NCI-H1436 treated with DMSO at 0.1 percent for 48 hours (cell line): ENCODE measurements around the gene PPP1R15B.
A peak's percentile ranks its signal among the peaks of the same experiment; 100 is the strongest.

ENCODE experiments used
- DNase-seq: peaks from one replicate; lab custom pipeline; 2025; lab: John Stamatoyannopoulos, UW

PPP1R15B gene

DNA sequence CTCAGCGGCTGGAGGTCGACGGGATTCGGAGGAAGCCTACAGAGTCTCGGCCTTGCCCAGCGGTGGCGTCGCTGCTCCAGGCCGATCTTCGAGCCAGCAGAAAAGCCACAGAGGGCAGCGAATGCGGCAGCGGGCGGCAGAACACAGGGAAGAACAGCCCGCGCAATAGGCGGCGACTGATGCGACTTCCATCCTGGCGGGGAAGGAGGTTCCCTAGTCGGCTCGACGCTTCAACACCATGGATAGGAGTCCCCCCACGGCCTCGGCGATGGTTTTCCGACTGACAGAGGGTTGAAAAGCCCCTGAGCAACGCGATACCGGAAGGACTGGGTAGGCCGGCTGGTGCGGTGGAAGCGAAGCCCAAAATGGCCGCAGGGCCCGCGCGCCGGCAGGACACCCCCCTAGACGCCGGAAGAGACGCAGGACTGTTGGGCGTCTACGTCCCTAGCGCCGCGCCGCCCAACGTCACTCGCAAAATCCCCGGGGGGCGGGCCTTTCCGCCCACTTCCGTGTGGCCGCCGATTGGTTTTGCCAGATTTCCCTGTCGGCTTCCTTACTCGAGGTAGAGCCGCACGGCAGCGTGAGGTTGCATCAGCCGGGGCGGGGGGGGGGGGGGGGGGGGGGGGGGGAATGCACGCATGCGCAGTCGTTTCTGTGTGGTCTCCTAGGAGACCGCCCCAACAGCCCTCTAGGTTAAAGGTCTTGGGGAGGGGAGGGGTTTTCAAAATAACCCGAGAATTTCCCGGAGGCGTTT, at the start of gene PPP1R15B:
Gene PPP1R15B, minus strand, starts transcription at position 367 of the 754 bp plus-strand sequence. CDS start 406 bp downstream, outside the sequence.
- DNase-seq = peak; percentile 97

- DNase-seq = no peak
These were observed 48.7 kb upstream of the PPP1R15B start for GRCh38 chr1:204460346-204460745.

DNA sequence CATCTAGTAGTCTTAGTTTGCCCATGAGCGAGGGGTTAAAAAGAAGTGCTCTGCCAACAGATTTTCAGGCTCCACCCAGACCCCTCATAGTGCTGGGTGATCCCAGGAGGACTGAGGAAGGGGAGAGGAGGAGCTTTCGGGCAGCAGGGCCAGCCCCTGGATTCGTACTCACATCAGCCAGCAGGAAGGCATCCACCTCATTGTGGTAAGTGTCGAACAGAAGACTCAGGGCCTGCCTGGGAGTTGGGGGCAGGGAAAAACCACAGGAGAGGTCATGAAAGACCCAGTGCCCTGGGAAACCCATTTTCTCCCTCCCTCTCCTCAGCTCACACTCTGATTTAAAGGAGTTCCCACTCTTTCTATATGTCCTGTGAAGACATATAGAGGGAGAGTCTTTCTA, 48.1 kb upstream of the PPP1R15B start:
- DNase-seq = no peak

GRCh38 chr1:204457666-204458065, 46.0 kb upstream of the PPP1R15B start:
- DNase-seq = no peak

DNA sequence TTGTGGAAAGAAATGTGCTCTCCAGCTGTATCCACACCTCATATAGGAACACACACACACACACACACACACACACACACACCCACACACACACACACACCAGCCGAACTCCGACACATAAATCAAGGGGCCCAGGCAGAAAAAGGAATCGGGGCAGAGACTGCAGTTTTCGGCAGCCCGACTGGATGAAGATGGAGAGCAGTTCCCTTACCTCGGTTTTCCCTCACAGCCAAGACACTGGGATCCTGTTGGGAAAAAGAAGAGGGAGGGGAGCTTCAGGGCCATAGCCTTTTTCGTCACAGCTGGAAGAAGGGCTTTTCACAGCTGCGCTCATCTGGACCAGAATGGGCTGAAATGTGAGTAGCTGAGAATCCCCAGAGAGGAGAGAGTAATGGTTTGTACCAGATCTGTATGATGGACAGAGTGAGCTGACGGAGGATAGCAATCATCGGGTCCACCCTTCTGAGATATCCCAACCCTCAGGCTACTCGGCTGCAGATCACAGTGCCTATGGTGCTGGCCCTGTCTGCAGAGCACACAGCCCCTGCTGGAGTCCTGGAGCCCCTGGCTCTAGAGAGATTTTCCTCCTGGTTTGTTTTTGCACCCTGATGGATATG, 45.3 kb upstream of the PPP1R15B start:
- DNase-seq = no peak

DNA sequence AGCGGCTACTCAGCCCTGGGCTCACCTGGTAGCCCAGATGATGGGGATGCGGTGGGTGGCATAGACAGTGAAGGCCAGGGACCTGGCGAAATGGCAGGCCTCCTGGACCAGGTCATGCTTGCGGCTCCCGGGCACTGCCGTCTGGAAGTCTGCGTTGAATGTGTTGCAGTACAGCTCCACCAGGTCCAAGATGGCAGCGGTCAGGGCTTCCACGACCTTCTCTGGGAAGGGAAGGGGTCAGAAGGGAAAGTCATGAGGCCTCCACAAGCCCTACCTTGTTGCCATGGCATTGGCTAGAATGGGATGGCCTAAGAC, 44.2 kb upstream of the PPP1R15B start:
- no peak for DNase-seq

DNA sequence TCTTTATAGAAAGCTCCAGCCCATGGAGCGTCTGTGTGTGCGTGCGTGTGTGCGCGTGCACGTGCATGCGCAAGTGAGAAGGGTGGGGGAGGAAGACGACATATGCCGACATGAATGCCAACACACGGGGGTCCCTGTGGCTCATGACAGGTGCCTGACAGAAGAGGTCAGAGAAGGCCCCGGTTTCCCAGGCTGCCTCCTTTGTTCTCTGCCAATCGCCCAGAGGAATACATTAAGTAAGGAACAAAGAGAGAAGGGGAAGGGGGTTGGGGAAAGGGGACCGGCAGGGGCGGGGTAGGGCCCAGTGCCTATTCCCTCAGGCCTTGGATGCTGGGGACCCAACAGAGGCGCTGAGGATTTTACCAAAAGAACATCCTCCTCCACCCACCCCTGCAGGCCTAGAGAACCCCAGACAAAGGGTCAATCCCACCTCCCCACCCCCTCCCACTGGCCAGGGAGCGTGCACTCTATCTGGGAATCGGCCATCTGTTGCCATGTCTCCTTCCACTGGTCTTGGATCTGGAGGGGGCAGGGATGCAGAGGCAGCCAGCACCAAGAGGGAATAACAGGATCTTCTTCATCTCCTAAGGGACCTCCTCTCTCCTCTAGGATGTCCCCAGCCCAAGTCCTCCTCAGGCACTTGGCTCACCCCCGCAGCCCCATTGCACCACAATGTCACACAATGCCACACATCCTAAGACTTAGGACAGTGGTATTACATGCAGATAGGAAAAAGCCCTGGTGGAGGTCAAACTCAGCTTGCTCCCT, 43.6 kb upstream of the PPP1R15B start:
- DNase-seq = no peak

GRCh38 chr1:204454476-204454875, 42.9 kb upstream of the PPP1R15B start:
- DNase-seq = no peak

DNA sequence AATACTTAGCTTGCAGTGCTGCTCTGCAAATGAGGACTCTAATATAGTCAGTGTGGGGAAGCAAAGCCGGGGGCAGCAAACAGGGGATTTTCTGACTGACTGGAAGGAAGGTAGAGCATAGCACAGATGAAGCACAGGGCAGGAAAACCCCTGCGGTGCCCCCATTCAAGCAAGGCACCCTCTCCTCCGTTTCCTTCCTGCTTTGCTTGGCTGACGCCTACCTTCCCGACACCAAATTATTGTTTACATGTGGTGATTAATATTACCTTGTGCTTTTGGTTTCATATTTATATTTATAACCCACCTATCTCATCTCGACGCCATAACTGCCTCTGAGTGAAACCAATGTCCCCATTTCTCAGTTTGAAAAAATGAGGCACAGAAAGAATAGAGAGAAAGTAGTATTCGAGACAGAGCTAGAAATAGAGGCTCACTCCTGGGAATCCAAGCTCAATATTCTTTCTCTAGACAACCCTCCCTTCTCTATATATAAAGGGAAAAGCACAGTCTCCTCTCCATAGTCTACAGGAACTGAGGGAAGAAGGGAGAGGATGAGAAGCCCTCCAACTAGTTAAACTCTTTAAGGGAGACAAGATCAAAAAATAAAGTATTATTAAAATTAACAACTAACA, 41.6 kb upstream of the PPP1R15B start:
- no peak for DNase-seq

GRCh38 chr1:204451352-204452124, 39.9 kb upstream of the PPP1R15B start:
- no peak for DNase-seq

DNA sequence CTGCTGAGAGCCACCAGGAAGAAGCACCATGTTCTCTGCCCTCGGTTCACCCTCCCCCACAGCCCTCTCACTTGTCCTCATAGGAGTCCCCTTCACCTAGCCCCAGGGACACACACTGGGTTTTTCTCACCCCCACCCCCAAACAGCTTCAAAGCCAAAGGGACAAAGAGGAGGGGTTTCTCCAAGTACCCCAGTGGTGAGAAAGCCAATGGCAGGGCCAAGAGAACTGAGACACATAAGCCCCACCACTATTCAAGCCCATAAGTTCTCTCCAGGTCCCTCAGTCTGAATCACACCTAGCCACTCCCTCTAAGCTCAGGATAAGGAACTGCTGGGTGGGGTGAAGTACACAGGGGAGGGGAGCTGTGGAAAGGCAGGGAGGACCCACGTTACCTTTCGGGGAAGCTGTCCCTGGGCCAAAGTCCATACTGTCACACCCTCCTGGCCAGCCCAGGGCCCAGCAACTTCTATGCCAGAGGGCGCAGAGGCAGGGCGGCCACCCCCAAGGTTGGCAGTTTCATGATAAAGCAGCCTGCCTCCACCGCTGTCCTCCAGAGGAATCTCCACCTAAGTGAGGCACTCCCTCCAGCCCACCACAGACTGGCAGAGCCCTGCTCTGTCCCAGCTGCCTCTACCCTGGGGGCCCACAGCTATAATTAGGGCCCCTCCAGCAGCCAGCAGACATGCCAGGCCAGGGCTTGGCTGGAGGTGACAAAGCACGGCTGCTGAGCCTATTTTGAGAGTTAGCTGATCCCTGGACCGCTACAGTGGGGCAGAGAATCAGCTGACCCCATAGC, 39.0 kb upstream of the PPP1R15B start:
- DNase-seq = no peak

DNA sequence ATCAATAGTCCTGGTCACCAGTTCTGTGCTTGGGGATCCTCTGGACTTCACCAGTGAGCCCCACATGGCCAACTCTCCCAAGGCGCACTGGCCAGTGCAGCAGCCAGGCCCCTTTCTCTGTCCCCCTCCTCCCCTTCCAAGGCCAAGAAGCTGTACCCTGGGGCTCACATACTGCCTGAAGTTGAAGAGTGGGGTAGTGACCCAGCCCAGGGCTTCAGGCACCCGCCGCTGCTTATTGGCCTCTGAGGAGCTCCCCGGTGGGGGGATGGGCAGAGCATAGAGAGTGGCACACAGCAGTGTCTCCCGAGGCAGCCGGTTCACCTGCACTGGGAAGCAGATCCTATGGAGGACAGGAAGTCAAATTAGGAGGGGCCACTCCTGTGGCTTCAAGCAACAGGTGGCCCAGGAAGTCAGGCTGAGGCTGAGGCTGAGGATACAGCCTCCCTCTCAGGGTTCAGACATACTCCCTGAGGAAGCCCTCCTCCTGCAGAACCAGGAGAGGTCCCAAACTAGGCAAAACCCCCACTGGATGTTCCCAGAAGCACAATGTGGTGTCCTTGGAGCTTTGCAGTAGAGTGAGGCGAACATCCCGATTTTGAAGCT, 38.2 kb upstream of the PPP1R15B start:
- DNase-seq = no peak

DNA sequence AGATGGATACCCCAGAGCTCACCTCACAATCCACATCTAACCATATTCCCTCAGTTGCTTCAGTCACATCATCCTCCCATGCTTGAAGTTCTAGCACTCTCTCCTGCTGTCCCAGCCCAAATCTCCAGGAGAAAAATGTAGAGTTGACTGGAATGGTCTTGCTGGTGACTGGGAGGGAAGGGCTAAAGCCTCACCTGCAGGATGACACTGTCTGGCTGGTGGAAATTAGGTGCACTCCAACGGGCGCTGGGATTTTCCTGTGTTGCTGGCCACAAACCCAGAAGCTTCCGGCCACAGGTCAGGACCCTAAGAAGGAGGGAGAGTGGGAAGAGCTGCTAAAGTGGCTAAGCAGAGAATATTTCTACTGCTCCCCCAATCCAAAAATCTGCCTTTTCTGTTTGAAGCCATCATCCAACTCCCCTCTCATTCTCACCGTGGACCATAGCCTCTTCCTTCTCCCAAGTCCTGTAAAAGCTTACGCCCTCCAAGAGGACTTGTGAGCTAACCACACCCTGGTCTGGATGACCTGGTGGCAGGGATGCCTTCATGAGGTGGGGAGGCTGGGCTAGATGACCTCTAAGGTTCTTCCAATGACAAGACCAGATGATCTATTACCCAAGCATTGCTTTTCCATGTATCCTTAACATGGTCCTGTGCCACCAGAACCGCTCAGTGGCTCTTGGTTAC, 37.5 kb upstream of the PPP1R15B start:
- DNase-seq = no peak

- no peak for DNase-seq
These were observed 36.8 kb upstream of the PPP1R15B start for GRCh38 chr1:204448344-204448964.

GRCh38 chr1:204447736-204448135, 36.1 kb upstream of the PPP1R15B start:
- DNase-seq = no peak

GRCh38 chr1:204447190-204447589, 35.6 kb upstream of the PPP1R15B start:
- DNase-seq = no peak

GRCh38 chr1:204446413-204447111, 34.9 kb upstream of the PPP1R15B start:
- peak; percentile 94 for DNase-seq

GRCh38 chr1:204445860-204446412, 34.3 kb upstream of the PPP1R15B start:
- no peak for DNase-seq
